ENCODE results near the gene TBC1D10B. TPM values are rescaled to one million over a fixed set of nuclear protein-coding genes. Genes with fewer than 3 reads are reported as not detected.

The TBC1D10B gene
- total and polyA plus RNA-seq, 2 donors (not counting 1 experiment from before 2014, with no cell fraction given) = 23.5 to 58.0 TPM

DNA sequence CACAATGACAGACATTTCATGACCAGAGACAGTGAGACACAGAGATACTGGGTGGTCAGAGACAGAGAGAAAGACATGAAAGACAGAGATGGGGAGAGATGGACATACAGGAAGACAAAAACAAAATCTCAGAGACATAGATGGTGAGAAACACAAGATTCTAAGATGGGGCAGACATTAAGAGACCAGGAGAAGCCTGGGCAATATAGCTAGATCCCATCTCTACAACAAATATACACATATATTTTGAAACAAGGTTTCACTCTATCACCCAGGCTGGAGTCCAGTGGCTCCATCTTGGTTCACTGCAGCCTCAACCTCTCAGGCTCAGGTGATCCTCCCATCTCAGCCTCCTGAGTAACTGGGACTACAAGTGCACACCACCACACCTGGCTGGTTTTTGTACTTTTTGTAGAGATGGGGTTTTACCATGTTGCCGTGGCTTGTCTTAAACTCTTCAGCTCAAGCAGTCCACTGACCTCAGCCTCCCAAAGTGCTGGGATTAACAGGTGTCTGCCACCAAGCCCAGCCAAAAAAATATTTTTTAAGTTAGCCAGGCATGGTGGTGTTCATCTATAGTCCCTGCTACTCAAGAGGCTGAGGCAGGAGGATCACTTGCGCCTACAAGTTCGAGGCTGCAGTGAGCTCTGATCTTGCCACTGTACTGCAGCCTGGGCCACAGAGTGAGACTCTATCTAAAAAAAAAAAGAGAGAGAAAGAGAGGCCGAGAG is 9.9 kb upstream of the TBC1D10B start:
- peaks cover 0 to 2% (median 0%) of the 10 kb centered on the region in 3 donors for H3K9me3 ChIP-seq (ENCODE audit: control extremely low read depth in 1 of 3, control insufficient read depth in 2 of 3, insufficient read depth in 1 of 3, low read length in 2 of 3)
- no peak overlapping the region for H2AFZ ChIP-seq (ENCODE audit: insufficient read depth, low read depth, low read length, poor library complexity, severe bottlenecking)
- H4K20me1 ChIP-seq (ENCODE audit: control insufficient read depth, insufficient read depth, low read length, poor library complexity, severe bottlenecking) = no peaks in the 10 kb centered on the region
- Mint-ChIP-seq H3K4me3 (peak overlapping the region; percentile 90), H3K27ac (peak overlapping the region; percentile 69), H3K27me3 (no peaks in the 10 kb centered on the region), H3K9me3 (ENCODE audit: insufficient read depth) (no peaks in the 10 kb centered on the region), H3K4me1 (peaks cover 53% of the 10 kb centered on the region)
- CTCF ChIA-PET = interaction anchor here (1.7 kb wide), 1 partner anchor 29 kb away, joined by 5 read pairs; no protein-coding TSS in a partner anchor
- peaks cover 34 to 68% of the 10 kb centered on the region in 2 donors for H3K4me1 ChIP-seq (ENCODE audit: control insufficient read depth in 2 of 2, insufficient read depth in 2 of 2, low read length in 2 of 2)
- ATAC-seq (ENCODE audit: low read depth) (no peak), DNase-seq (no peak)
- POLR2A ChIA-PET = no interaction called here
- H3K9ac ChIP-seq (ENCODE audit: low read length) = no peak overlapping the region
- intact Hi-C loops (cut with micrococcal nuclease) = no loop called here
- peak overlapping the region in 1 of 2 donors; percentile 100 for H3K27ac ChIP-seq (ENCODE audit: low read length in 2 of 2)
- H3K36me3 ChIP-seq (replicated peaks in 1 of 2; ENCODE audit: control extremely low read depth in 1 of 2, control insufficient read depth in 1 of 2, extremely low read depth in 1 of 2, insufficient read depth in 2 of 2, low read length in 1 of 2) = peaks cover 0 to 2% of the 10 kb centered on the region in 2 experiments
- no peak overlapping the region for H3K4me3 ChIP-seq (ENCODE audit: control extremely low read depth in 1 of 5, extremely low read depth in 1 of 5, insufficient read depth in 1 of 5, low read depth in 2 of 5, low read length in 4 of 5)
- 88% methylated on average over 4 of the region's 4 CpGs for WGBS (ENCODE audit: insufficient coverage)
- H3K27me3 ChIP-seq (replicated peaks in 1 of 4; ENCODE audit: control extremely low read depth in 1 of 4, control insufficient read depth in 3 of 4, insufficient read depth in 4 of 4, low read length in 3 of 4) = no peaks in the 10 kb centered on the region
- TF ChIP-seq, protein P1, sequence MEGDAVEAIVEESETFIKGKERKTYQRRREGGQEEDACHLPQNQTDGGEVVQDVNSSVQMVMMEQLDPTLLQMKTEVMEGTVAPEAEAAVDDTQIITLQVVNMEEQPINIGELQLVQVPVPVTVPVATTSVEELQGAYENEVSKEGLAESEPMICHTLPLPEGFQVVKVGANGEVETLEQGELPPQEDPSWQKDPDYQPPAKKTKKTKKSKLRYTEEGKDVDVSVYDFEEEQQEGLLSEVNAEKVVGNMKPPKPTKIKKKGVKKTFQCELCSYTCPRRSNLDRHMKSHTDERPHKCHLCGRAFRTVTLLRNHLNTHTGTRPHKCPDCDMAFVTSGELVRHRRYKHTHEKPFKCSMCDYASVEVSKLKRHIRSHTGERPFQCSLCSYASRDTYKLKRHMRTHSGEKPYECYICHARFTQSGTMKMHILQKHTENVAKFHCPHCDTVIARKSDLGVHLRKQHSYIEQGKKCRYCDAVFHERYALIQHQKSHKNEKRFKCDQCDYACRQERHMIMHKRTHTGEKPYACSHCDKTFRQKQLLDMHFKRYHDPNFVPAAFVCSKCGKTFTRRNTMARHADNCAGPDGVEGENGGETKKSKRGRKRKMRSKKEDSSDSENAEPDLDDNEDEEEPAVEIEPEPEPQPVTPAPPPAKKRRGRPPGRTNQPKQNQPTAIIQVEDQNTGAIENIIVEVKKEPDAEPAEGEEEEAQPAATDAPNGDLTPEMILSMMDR (IDR thresholded peaks at IDR 0.05) = no peak
- no peak for TF ChIP-seq EZH2 (IDR thresholded peaks at IDR 0.05; ENCODE audit: borderline replicate concordance, insufficient read depth, low read depth, low read length, poor library complexity, severe bottlenecking)
- peaks cover 56% of the 10 kb centered on the region for H3K79me2 ChIP-seq (ENCODE audit: control insufficient read depth, insufficient read depth, low read length)
- H3K4me2 ChIP-seq (replicated peaks; ENCODE audit: low read depth, low read length, poor library complexity, severe bottlenecking) = peak overlapping the region; percentile 100
